Transverse colon (tissue), 4 donors: ENCODE data around the gene SHROOM3. TPM values are rescaled to one million over a fixed set of nuclear protein-coding genes. Genes with fewer than 3 reads are reported as not detected.

ENCODE experiments used
- DNase-seq: peaks from one replicate; pipeline ENCODE4 v3.0.0-alpha.2; 2019
- H3K27ac ChIP-seq, 4 donors: fragments of 200-600 bp; sonication (generic); 2 replicates each; pipeline ENCODE4 v1.5.1; 2016 to 2018; ENCODE audit warnings: inconsistent platforms in 4 of 4
- H3K27me3 ChIP-seq: fragments of 200-600 bp; sonication (generic); 2 replicates; pipeline ENCODE4 v1.5.1; 2017; ENCODE audit warnings: inconsistent platforms
- H3K36me3 ChIP-seq, 4 donors: fragments of 200-600 bp; sonication (generic); 2 replicates each; pipeline ENCODE4 v1.5.1; 2017 to 2019; ENCODE audit warnings: inconsistent platforms in 4 of 4
- H3K4me1 ChIP-seq, 4 donors: fragments of 200-600 bp; sonication (generic); 2 replicates each; pipeline ENCODE4 v1.5.1; 2017 to 2020; ENCODE audit warnings: inconsistent platforms in 4 of 4
- H3K4me3 ChIP-seq, 4 donors: fragments of 200-600 bp; sonication (generic); 1 replicate in 1 of 4; 2 replicates in 3 of 4; pipeline versions ENCODE4 v1.5.1 to v1.6.1; 2017 to 2019; ENCODE audit warnings: inconsistent platforms in 4 of 4
- H3K9me3 ChIP-seq, 2 donors: fragments of 200-600 bp; sonication (generic); 2 replicates each; pipeline ENCODE4 v1.5.1; 2017 to 2019; ENCODE audit warnings: inconsistent platforms in 2 of 2
- CTCF ChIP-seq, 5 experiments: fragments of 200-600 bp in 3 of 5; fragments of 450-650 bp in 2 of 5; sonication (generic) in 3 of 5; IDR thresholded peaks; 1 replicate in 2 of 5; 2 replicates in 3 of 5; pipeline ENCODE4 v1.5.1; 2016 to 2017; ENCODE audit warnings: antibody characterized with exemption in 5 of 5, inconsistent platforms in 3 of 5, mild to moderate bottlenecking in 2 of 5, moderate library complexity in 1 of 5
- EP300 ChIP-seq: sonication (generic); formaldehyde crosslinking; IDR thresholded peaks from one replicate; pipeline ENCODE4 v1.6.1; 2017; ENCODE audit warnings: antibody characterized with exemption, low read depth
- POLR2A ChIP-seq: fragments of 450-650 bp; IDR thresholded peaks from one replicate; pipeline ENCODE4 v1.6.1; 2016; ENCODE audit warnings: antibody characterized with exemption, mild to moderate bottlenecking, moderate library complexity
- POLR2AphosphoS5 ChIP-seq, 3 donors: sonication (generic); formaldehyde crosslinking; IDR thresholded peaks; one replicate each; pipeline ENCODE4 v1.6.1; 2016; ENCODE audit warnings: antibody characterized with exemption in 3 of 3
- WGBS, 2 donors: methylation state at CpG; one replicate each; pipeline ENCODE4 v1.1.5; 2018; ENCODE audit warnings: low coverage in 1 of 2; 5-methylcytosine and 5-hydroxymethylcytosine counted together
- in situ Hi-C, 4 donors: fragments of 200-750 bp; cut with MboI; loops; one replicate each; pipeline versions ENCODE4 v1.15.0 to v1.15.1; 2017; ENCODE audit warnings: low sequenced_read_pairs in 3 of 4, low pct_ligation_motif_present in 1 of 4, low pct_unique_long_range_greater_than_20kb in 1 of 4
- intact Hi-C: fragments of 100-400 bp; cut with DNase I; formaldehyde crosslinking; loops from one replicate; pipeline ENCODE4 v1.15.1; 2023; ENCODE audit warnings: low total_unique reads
- total RNA-seq, 4 donors: library from RNA; depleted of rRNA; stranded (reverse); fragments of >200 nt; gene quantifications; one replicate each; pipeline ENCODE4 v1.1.0, GENCODE V29; 2016

SHROOM3 gene
- total RNA-seq, 4 donors from 2014 or later = 182 to 456 (median 437) TPM

GRCh38 chr4:76457885-76458284 lies 22.9 kb downstream of the SHROOM3 start:
- 80 to 82% methylated on average over 1 to 7 of the region's 7 CpGs for WGBS, 2 donors
- in situ Hi-C loops = no loop called here
- H3K27ac ChIP-seq = no peak overlapping the region
- no peaks in the 10 kb centered on the region for H3K4me1 ChIP-seq
- H3K27me3 ChIP-seq = no peaks in the 10 kb centered on the region
- TF ChIP-seq POLR2A = no peak
- TF ChIP-seq CTCF (IDR thresholded peaks at IDR 0.05) = no peak
- no peak for TF ChIP-seq POLR2AphosphoS5 (IDR thresholded peaks at IDR 0.05)
- TF ChIP-seq EP300 = no peak
- no peak overlapping the region for H3K4me3 ChIP-seq
- no peaks in the 10 kb centered on the region for H3K9me3 ChIP-seq
- intact Hi-C loops = loop anchor here (5.0 kb wide), 1 partner anchor 451 kb away; the partner anchor contains the start of gene CXCL9
- H3K36me3 ChIP-seq = no peaks in the 10 kb centered on the region
- DNase-seq = no peak

GRCh38 chr4:76458297-76458696 lies 23.3 kb downstream of the SHROOM3 start:
- in situ Hi-C loops = no loop called here
- Histone ChIP-seq H3K27ac (no peak overlapping the region), H3K36me3 (no peaks in the 10 kb centered on the region), H3K9me3 (peaks cover 0 to 3% of the 10 kb centered on the region in 2 donors), H3K4me3 (no peak overlapping the region), H3K27me3 (no peaks in the 10 kb centered on the region), H3K4me1 (no peaks in the 10 kb centered on the region)
- intact Hi-C loops = loop anchor here (5.0 kb wide), 1 partner anchor 451 kb away; the partner anchor contains the start of gene CXCL9
- 66 to 88% methylated on average over 2 of the region's 2 CpGs for WGBS, 2 donors
- DNase-seq = no peak
- no peak for TF ChIP-seq EP300
- TF ChIP-seq CTCF (IDR thresholded peaks at IDR 0.05) = no peak
- no peak for TF ChIP-seq POLR2A
- TF ChIP-seq POLR2AphosphoS5 (IDR thresholded peaks at IDR 0.05) = no peak

GRCh38 chr4:76458825-76459224 lies 23.8 kb downstream of the SHROOM3 start:
- in situ Hi-C loops (no loop called here), intact Hi-C loops (loop anchor here (5.0 kb wide), 1 partner anchor 452 kb away; the partner anchor contains the start of gene CXCL9)
- no peak for DNase-seq
- peak overlapping the region in 2 of 4 donors; percentile 26 to 63 for H3K27ac ChIP-seq
- no peak overlapping the region for H3K4me3 ChIP-seq
- H3K4me1 ChIP-seq = no peaks in the 10 kb centered on the region
- TF ChIP-seq POLR2A (no peak), POLR2AphosphoS5 (IDR thresholded peaks at IDR 0.05) (no peak)
- WGBS, 2 donors = 61 to 79% methylated on average over 3 of the region's 3 CpGs
- no peaks in the 10 kb centered on the region for H3K27me3 ChIP-seq
- no peaks in the 10 kb centered on the region for H3K36me3 ChIP-seq
- H3K9me3 ChIP-seq = peaks cover 5 to 9% of the 10 kb centered on the region in 2 donors

DNA sequence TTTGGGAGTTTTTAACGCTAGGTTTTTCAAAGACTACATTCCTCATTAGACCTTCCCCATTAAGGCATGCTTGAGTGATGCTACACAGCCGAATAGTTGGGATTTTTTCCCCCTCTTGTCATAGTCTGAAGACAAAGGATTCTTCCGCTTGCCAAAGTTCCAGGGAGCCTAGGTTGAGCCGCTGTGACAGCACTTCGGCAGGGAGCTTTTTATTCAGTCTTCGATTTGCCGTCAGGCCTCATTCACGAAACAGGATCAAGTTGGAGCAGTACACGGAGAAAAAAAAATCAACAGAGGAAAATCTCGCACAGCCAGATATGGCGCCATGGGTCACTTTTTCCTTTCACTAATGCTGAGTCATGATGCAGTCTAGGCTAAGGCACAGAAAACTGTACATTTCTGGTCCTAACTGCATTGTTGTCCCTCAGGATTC lies 24.3 kb downstream of the SHROOM3 start:
- in situ Hi-C loops (no loop called here), intact Hi-C loops (loop anchor here (5.0 kb wide), 1 partner anchor 452 kb away; the partner anchor contains the start of gene CXCL9)
- H3K36me3 ChIP-seq = no peaks in the 10 kb centered on the region
- no peaks in the 10 kb centered on the region for H3K27me3 ChIP-seq
- peak overlapping the region in 3 of 4 donors; percentile 6 to 63 (median 26) for H3K27ac ChIP-seq
- H3K9me3 ChIP-seq = peaks cover 8 to 11% of the 10 kb centered on the region in 2 donors
- DNase-seq = no peak
- 58 to 82% methylated on average over 2 to 11 of the region's 11 CpGs for WGBS, 2 donors
- H3K4me1 ChIP-seq = no peaks in the 10 kb centered on the region
- TF ChIP-seq POLR2A = no peak
- TF ChIP-seq POLR2AphosphoS5 (IDR thresholded peaks at IDR 0.05) = no peak
- no peak for TF ChIP-seq CTCF (IDR thresholded peaks at IDR 0.05)
- no peak for TF ChIP-seq EP300
- H3K4me3 ChIP-seq = no peak overlapping the region

DNA sequence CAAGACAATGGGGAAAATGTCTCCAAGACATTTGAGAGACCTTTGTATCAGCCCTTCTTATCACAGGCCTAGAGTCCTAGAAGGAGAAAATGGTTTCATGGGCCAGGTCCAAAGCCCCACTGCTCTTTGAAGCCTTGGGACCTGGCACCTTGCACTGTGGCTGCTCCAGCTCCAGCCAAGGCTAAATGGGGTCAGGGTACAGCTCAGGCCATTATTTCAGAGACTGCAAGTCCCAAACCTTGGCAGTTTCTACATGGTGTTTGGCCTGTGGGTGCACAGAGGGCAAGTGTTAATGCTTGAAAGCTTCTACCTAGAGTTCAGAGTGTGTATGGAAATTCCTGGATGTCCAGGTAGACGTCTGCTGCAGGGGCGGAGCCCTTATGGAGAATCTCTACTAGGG lies 28.5 kb downstream of the SHROOM3 start:
- no peak for DNase-seq
- Histone ChIP-seq H3K36me3 (no peaks in the 10 kb centered on the region), H3K4me3 (no peak overlapping the region), H3K27me3 (no peaks in the 10 kb centered on the region), H3K4me1 (no peaks in the 10 kb centered on the region), H3K27ac (no peak overlapping the region), H3K9me3 (peaks cover 8 to 11% of the 10 kb centered on the region in 2 donors)
- intact Hi-C loops = loop anchor here (5.0 kb wide), 1 partner anchor 1676 kb away; no protein-coding TSS in a partner anchor
- TF ChIP-seq POLR2A = no peak
- no peak for TF ChIP-seq EP300
- TF ChIP-seq POLR2AphosphoS5 (IDR thresholded peaks at IDR 0.05) = no peak
- no peak for TF ChIP-seq CTCF (IDR thresholded peaks at IDR 0.05)
- in situ Hi-C loops = no loop called here
- WGBS, 2 donors = 68 to 80% methylated on average over 1 to 2 of the region's 2 CpGs
